ENCODE data around the gene MTM1.

GRCh38 chrX:150644422-150644821 lies 76.0 kb downstream of the MTM1 start:
- TF ChIP-seq CTCF (IDR thresholded peaks at IDR 0.05; ENCODE audit: insufficient read depth, low read length, poor library complexity, severe bottlenecking) (no peak), EZH2phosphoT487 (conservative IDR thresholded peaks at IDR 0.05; ENCODE audit: low read length) (no peak)

All from SU-DHL-6 (cell line).